AG10803 (cell line): ENCODE results near the gene CEP112.
"Not testable (repeated sequence)": the region's sequence is repeated elsewhere in the genome, so short reads cannot be mapped to it uniquely, and the experiment has no call there.

Experiments
- DNase-seq: peaks from one replicate; pipeline ENCODE4 v3.0.0; 2010; ENCODE audit warnings: low read depth
- H3K4me3 ChIP-seq: 2 replicates; pipeline ENCODE4 v1.5.1; 2011; ENCODE audit warnings: mild to moderate bottlenecking, low read length, control low read depth
- TF ChIP-seq, protein P1 (sequence below): conservative IDR thresholded peaks from 2 replicates; pipeline ENCODE4 v1.5.1; 2011; ENCODE audit warnings: mild to moderate bottlenecking, low read length, control low read depth, inconsistent platforms

Gene CEP112

DNA sequence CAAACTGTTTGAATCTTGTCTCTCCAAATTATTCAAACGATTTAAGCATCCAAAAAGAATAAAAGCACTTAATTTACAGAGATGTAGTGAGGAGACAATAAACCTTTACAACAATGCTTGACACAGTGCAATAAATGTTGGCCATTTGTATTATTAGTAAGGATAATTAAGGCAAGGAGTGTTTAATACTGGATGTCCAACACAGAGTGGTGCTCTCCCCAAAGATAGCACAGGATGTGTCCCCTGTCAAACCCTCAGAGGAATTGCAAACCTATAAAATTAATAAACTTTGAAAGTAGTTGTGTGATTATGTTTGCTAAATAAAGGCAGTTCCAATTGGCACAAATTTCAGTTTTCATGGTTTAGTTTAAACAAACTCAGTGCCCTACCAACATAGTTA is 377.5 kb downstream of the CEP112 start:
- TF ChIP-seq, protein P1, sequence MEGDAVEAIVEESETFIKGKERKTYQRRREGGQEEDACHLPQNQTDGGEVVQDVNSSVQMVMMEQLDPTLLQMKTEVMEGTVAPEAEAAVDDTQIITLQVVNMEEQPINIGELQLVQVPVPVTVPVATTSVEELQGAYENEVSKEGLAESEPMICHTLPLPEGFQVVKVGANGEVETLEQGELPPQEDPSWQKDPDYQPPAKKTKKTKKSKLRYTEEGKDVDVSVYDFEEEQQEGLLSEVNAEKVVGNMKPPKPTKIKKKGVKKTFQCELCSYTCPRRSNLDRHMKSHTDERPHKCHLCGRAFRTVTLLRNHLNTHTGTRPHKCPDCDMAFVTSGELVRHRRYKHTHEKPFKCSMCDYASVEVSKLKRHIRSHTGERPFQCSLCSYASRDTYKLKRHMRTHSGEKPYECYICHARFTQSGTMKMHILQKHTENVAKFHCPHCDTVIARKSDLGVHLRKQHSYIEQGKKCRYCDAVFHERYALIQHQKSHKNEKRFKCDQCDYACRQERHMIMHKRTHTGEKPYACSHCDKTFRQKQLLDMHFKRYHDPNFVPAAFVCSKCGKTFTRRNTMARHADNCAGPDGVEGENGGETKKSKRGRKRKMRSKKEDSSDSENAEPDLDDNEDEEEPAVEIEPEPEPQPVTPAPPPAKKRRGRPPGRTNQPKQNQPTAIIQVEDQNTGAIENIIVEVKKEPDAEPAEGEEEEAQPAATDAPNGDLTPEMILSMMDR = no peak
- DNase-seq = no peak
- H3K4me3 ChIP-seq = no peak overlapping the region

DNA sequence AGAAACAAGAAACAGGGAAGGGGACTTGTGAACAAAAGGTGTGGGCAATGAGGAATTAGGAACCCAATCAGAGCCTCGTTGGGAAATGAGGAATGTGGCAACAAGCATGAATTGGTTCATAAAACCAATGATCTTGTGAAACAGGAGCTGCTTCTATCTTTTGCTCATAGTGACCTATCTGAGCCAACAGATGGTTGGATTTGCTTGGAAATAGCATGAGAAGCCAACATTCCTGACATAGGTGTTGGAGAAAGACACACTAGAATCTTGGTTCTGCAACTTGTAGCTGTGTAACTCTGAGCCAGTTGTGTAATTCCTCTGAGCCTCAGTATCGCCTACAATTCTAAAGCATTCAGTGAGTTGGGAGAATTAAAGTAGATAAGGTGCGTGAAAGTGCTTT is 378.6 kb downstream of the CEP112 start:
- H3K4me3 ChIP-seq = no peak overlapping the region
- TF ChIP-seq, protein P1 = no peak
- peak; percentile 79 for DNase-seq

DNA sequence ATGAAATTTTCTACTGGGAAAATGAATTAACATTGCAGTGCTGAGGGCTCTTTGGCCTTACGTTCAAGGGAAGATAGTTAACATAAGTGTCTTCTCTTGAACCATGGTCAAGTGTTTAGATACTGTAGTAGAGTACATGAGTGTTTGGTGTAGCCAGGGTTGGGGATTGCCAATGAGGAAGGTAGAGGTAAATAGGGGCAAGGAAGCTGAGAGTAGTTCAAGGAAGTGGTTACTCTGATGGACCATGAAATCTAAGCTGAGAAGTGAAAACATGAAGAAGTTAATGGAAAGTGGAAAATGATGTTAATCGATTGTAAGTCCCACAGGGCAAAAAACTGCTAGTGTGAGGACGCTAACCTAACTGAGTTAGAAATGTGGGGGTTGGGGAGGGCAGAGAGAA is 380.9 kb downstream of the CEP112 start:
- DNase-seq = no peak
- H3K4me3 ChIP-seq = no peak overlapping the region
- TF ChIP-seq, protein P1 = no peak

DNA sequence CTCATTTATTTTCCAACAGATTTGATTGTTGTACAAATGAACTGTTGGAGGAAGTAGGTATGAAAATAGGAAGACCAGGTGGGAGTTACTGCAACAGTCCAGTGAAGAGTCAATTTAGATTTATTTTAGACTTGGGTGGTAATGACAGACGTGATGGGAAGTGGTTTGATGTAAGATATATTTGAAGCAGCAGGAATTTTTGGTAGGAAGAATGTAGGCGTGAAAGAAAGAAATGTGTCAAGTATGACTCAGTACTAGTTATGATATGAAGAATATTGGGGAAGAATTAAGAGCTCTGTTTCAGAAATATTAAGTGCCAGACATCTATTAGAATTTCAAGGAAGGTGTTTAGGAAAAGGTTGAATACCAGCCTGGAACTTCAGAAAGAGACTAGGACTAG is 382.6 kb downstream of the CEP112 start:
- no peak overlapping the region for H3K4me3 ChIP-seq
- TF ChIP-seq, protein P1 = no peak
- DNase-seq = no peak

DNA sequence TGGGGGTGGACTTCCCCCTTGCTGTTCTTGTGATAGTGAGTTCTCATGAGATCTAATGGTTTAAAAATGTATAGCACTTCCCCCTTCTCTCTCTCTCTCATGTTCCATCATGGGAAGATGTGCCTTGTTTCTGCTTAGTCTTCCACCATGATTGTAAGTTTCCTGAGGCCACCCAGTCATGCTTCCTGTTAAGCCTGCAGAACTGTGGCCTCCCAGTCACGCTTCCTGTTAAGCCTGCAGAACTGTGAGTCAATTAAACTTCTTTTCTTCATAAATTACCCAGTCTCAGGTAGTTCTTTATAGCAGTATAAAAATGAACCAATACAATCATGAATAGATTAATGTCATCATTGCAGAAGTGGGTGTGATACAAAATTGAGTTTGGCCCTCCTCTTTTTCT is 383.4 kb downstream of the CEP112 start:
- not testable (repeated sequence) for DNase-seq, H3K4me3 ChIP-seq

DNA sequence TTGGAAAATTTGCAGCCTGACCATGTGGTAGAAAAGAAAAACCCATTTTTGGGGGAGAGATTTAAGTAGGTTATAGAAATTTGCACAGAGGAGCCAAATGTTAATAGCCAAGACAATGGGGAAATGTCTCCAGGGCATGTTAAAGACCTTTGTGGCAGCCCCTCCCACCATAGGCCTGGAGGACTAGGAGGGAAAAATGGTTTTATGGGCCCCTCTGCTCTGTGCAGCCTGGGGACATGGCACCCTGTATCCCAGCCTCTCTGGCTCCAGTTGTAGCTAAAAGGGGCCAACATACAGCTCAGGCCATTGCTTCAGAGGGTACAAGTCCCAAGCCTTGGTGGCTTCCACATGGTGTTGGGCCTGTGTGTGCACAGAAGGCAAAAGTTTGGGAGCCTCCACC is 384.6 kb downstream of the CEP112 start:
- TF ChIP-seq, protein P1 = no peak
- DNase-seq = no peak
- H3K4me3 ChIP-seq = no peak overlapping the region

DNA sequence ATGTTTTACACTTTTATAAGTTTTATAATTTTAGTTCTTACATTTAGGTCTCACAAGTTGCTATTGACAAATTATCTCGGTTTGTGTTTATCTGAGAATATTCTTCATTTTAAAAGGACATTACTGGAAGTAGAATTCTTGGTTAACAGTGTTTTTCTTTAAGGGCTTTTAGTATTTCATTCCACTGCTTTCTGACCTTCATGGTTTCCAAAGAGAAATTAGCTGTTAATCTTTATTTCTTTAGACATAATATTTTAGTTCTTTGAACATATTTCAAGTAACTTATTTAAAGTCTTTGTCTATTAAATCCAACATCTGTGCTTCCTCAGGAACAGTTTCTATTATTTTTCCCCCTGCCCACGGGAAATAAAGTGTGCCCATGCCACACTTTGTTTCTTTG is 390.4 kb downstream of the CEP112 start:
- no peak overlapping the region for H3K4me3 ChIP-seq
- TF ChIP-seq, protein P1 = no peak
- no peak for DNase-seq

DNA sequence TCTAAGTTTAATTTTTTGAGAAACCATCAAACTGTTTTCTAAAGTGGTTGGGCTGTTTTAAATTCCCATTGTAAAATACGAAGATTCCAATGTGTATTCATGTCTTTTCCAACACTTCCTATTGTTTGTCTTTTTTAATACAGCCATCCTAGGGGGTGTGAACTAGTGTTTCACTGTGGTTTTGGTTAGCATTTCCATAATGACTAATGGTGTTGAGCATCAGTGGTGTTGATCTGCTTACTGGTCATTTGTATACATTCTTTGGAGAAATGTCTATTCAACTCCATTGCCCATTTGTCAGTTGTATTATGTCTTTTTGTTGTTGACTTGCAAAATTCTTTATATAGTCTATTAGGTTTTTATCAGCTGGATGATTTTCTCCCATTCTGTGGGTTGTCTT is 391.3 kb downstream of the CEP112 start:
- DNase-seq = no peak
- TF ChIP-seq, protein P1 = no peak

More for the DNA sequence above, 391.3 kb downstream of the CEP112 start:
- no peak overlapping the region for H3K4me3 ChIP-seq
